22Rv1 (cell line): ENCODE data around the gene MAPK8IP1.

Experiments used
- CTCF ChIP-seq: fragments of 450-650 bp; IDR thresholded peaks from 2 replicates; pipeline ENCODE4 v1.5.1; 2017; ENCODE audit warnings: mild to moderate bottlenecking
- ZFX ChIP-seq: fragments of 450-650 bp; IDR thresholded peaks from 2 replicates; pipeline ENCODE4 v1.6.1; 2017; ENCODE audit warnings: antibody characterized with exemption, borderline replicate concordance

GRCh38 chr11:45897556-45897955 is 12.1 kb downstream of the MAPK8IP1 start:
- TF ChIP-seq CTCF: no peak
- TF ChIP-seq ZFX: no peak
